T-helper 9 cell (primary cell): ENCODE data around the gene GANC.

Source experiments
- DNase-seq: peaks from one replicate; pipeline ENCODE4 v3.0.0-alpha.2; 2020

Gene GANC

DNA sequence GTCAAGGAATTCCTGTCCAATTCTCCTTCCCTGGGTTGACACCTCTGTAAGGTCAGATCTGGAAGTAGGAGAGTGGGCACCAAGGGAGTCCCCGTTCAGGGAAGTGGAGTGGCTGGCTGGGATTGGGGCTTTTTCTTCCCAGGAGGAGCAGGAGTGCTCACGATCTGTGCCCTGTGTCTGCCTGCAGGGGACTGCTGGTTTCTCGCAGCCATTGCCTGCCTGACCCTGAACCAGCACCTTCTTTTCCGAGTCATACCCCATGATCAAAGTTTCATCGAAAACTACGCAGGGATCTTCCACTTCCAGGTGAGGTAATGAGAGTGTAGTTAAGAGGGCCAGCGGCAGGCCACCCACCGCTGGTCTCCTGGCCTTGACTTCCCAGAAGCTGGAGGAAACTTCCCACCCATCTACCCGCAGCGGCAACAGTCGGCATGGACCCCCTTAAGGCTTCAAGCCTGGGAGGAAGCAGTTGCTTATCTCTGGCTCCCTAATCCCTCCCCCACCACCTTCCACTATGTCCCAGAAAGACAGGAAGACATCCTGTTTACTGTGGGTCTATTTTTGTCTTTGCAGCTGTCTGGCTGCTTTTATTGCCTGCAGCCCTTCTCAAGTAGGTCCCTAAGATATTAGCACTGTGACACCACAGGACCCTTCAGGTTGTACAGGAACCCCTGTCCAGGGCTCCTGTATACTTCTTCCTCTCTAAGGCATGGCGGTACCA is 113.1 kb downstream of the GANC start:
- DNase-seq: no peak

DNA sequence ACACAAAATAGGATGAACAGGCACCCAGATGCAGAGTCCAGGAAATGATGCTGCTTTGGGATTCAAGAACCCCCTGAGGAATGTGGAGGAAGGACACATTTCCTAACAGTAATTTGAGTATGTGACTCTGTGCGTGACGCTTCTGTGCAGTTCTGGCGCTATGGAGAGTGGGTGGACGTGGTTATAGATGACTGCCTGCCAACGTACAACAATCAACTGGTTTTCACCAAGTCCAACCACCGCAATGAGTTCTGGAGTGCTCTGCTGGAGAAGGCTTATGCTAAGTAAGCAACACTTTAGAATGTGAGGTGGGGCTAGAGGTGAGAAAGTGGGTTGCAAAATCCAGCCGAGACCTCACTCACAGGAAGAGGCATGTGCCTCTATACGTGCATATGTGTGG is 114.6 kb downstream of the GANC start:
- no peak for DNase-seq

DNA sequence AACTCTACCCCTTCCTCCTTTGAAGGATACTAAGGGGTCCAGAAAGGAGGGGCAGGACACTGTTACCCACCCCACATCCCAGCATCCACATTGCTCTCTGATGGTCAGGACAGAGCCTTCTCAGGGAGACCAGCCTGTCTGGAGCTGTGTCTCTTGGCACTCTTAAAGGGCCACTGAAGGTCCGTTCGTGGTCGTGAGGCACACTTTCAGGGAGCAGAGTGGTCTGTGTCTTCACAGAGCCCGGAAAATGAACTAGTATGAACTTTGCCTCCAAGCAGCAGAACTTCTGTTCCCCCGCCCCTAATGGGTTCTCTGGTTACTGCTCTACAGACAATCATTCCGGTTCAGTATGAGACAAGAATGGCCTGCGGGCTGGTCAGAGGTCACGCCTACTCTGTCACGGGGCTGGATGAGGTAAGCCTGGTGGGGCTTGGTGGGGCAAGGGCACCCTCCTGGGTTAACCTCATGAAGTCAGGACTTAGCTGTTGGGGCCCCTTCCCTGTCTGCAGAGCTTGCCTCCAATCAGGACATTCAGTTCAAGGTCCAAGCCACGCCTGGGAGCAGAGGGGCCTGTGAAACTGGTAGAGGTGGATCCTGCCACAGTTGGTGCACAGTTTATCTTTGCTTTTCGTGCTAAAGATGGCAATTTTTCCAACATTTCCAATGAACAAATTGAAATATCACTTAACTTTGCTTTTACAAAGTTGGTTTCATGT is 119.5 kb downstream of the GANC start:
- no peak for DNase-seq

- DNase-seq: no peak
Observed at GRCh38 chr15:42394106-42394505, 121.1 kb downstream of the GANC start.

DNA sequence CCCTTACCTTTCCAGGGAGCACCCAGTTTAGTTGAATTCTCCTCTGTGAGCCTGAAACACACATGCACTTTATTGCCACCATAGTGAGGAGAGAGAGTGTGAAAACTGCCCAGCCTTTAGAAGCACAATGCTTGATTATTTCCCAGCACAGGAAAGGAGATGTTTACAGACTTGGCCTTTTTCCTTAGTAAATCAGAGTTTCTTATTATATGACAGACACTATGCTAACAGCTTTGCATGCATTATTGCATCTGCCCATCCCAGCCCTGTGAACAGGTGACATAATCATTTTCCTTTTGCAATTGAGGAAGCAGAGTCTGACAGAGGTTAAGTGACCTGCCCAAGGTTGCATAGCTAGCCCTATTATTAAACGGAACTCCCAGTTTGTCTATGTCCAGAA is 122.8 kb downstream of the GANC start:
- DNase-seq: no peak

DNA sequence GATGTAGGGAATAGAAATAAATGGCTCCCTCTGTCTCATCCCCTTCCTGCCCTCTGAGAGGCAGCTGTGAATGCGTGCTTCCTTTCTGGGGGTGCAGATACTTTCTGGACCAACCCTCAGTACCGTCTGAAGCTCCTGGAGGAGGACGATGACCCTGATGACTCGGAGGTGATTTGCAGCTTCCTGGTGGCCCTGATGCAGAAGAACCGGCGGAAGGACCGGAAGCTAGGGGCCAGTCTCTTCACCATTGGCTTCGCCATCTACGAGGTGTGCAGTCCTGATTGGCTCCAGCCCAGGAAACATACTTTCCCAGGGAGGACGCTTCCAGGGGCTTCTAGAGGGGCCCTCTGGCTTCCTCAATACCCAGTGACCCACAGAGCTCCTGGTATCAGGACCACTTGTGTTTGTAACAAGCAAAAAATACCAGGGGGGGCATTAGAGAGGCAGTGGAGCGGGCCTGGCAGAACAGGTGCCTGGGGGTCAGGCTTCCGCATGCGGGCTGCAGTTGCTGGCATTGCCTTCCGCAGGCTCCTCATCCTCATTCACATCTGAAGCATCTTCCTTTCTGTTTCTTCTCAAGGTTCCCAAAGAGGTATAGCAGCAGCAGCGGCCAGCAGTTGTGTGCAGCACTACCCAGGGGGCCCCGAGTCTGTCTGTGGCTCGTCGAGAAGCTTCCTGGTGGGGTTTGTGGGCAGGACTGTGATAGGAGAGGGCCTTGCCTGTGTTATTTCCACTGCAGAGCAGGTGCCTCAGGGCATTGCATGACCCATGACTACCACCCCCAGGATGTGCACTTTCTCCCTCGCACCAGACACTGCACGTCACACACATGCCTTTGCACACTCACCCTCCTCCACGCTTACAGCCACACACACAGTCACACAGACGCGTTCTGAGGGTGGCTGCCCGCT is 128.8 kb downstream of the GANC start:
- DNase-seq: no peak

- no peak for DNase-seq
Observed at GRCh38 chr15:42402455-42403205, 129.6 kb downstream of the GANC start.

DNA sequence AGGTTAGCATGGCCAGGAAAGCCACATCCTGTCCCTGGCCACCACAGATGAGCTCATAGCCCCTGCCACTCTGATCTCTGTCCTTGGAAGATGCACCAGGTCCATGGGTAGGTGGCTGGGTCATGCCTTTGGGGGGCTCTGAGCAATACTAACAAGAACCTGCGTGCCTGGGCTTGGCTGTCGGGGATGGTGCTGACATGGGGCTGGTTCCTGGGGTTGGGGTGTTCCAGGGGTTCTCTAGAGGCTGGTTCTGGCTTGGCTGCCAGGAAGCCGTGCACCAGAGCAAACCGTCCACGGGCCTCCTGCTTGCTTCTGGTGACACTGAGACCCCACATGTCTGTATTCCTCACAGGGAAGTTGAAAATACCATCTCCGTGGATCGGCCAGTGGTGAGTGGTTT is 130.4 kb downstream of the GANC start:
- no peak for DNase-seq

DNA sequence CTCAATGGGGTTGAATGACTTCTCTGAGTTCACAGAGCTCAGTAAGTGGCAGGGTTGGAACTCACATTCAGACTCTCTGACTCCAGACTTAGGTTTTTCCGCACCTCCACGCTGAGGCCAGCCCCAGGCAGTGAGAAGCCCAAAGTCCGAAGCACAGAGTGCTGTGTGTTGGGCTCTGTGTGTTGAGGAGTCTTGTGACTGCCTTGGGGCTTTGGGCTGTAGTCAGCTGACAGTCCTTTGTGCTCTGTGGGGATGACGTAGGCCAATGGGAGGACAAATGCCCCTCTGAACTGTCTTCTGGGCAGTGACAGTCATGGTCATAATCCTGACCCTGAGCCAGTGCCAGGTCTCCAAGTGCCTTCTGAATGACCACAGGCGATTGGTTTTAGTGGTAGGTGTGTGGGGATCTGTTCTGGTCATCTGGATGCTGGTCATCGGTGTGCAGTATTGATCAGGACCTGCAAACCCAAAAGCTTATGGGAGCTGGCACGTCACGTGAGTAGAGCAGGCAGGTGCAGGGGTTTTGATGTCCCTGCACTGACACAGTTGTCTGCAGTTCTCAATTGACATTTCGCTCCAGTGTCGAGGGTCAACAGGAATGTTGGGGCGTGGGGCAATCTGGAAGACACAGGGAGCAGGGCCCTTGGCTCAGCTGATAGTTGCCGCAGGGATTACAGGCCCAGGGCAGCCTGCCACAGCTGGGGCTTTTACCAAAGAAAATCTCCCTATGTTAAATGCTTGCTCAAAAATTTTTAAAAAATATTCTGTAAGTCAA is 131.6 kb downstream of the GANC start:
- DNase-seq: no peak

DNA sequence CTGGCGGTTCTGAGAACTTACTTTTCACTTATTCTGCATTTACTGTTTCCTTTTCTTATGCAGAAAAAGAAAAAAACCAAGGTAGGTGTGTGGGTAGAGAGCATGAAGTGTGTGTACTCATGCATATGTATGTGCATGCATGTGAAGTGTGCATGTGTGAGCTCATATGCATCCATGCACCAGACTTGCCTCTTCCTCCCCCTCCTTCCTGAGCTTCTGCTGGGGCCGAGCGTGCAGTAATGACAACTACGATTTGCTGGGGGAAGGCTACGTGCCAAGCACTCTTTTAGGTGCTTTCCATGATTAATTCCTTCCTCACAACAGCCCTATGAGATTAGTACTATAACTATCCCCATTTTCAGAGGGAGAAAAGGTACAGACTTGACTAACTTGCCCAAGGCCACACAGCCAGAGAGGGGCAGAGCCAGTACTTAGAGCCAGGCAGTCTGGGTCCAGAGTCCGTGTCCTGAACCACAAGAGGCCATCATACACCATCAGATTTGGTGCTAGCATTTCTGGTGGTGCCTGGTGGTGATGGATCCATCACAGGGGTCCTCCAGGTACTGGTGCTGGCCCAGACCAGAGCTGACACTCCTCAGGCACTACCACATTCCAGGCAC is 133.0 kb downstream of the GANC start:
- DNase-seq: no peak
